D721Med (cell line): Measurements from ENCODE around the gene ARHGAP21.

ENCODE experiments used
- DNase-seq: peaks from one replicate; pipeline ENCODE4 v3.0.0; 2011; ENCODE audit warnings: low spot score; ENCODE audit not compliant: insufficient read length
- FAIRE-seq: peaks from 2 replicates; lab custom pipeline; 2011; peaks lifted over from hg19 to GRCh38; lab: Jason Lieb, UNC
- CTCF ChIP-seq: IDR thresholded peaks from 2 replicates; pipeline ENCODE4 v1.5.1; 2012; ENCODE audit warnings: mild to moderate bottlenecking, control low read depth; ENCODE audit not compliant: insufficient read depth; ENCODE audit errors: missing control alignments

Gene ARHGAP21

GRCh38 chr10:24701447-24701846 is 22.2 kb downstream of the ARHGAP21 start:
- DNase-seq, result no peak
- no peak for TF ChIP-seq CTCF
- FAIRE-seq, result no peak

GRCh38 chr10:24700948-24701347 is 22.7 kb downstream of the ARHGAP21 start:
- TF ChIP-seq CTCF, result no peak
- FAIRE-seq (no peak), DNase-seq (no peak)

- DNase-seq (no peak), FAIRE-seq (no peak)
- no peak for TF ChIP-seq CTCF
Observed at GRCh38 chr10:24698270-24698669, 25.4 kb downstream of the ARHGAP21 start.

- TF ChIP-seq CTCF, result no peak
- FAIRE-seq, result no peak
- no peak for DNase-seq
Observed at GRCh38 chr10:24697080-24697479, 26.6 kb downstream of the ARHGAP21 start.

GRCh38 chr10:24695452-24695851 is 28.2 kb downstream of the ARHGAP21 start:
- TF ChIP-seq CTCF, result no peak
- no peak for DNase-seq
- FAIRE-seq, result no peak

GRCh38 chr10:24694086-24694485 is 29.6 kb downstream of the ARHGAP21 start:
- DNase-seq, result no peak
- FAIRE-seq, result no peak
- TF ChIP-seq CTCF, result no peak

- FAIRE-seq (no peak), DNase-seq (no peak)
- no peak for TF ChIP-seq CTCF
Observed at GRCh38 chr10:24690961-24691512, 32.6 kb downstream of the ARHGAP21 start.
